ENCODE measurements around the gene CCDC117.

CCDC117 gene

GRCh38 chr22:28835630-28836189 lies 63.2 kb downstream of the CCDC117 start:
- TF ChIP-seq CTCF (IDR thresholded peaks at IDR 0.05; ENCODE audit: insufficient read depth, low read depth, low read length, missing control alignments) = no peak
- DNase-seq (ENCODE audit: low read depth) = no peak
- H3K4me3 ChIP-seq (ENCODE audit: low read depth, low read length) = no peak overlapping the region

GRCh38 chr22:28837640-28838039 lies 65.1 kb downstream of the CCDC117 start:
- no peak overlapping the region for H3K4me3 ChIP-seq (ENCODE audit: low read depth, low read length)
- no peak for DNase-seq (ENCODE audit: low read depth)
- TF ChIP-seq CTCF (IDR thresholded peaks at IDR 0.05; ENCODE audit: insufficient read depth, low read depth, low read length, missing control alignments) = no peak
